HG03139 (cell line): Measurements from ENCODE around the gene RRP8.
A peak's percentile ranks its signal among the peaks of the same experiment; 100 is the strongest.

Experiments
- ATAC-seq: cut with Tn5 transposase; IDR thresholded peaks from one replicate; pipeline ENCODE4 v1.9.1; 2021; ENCODE audit not compliant: unreplicated experiment

Gene RRP8

DNA sequence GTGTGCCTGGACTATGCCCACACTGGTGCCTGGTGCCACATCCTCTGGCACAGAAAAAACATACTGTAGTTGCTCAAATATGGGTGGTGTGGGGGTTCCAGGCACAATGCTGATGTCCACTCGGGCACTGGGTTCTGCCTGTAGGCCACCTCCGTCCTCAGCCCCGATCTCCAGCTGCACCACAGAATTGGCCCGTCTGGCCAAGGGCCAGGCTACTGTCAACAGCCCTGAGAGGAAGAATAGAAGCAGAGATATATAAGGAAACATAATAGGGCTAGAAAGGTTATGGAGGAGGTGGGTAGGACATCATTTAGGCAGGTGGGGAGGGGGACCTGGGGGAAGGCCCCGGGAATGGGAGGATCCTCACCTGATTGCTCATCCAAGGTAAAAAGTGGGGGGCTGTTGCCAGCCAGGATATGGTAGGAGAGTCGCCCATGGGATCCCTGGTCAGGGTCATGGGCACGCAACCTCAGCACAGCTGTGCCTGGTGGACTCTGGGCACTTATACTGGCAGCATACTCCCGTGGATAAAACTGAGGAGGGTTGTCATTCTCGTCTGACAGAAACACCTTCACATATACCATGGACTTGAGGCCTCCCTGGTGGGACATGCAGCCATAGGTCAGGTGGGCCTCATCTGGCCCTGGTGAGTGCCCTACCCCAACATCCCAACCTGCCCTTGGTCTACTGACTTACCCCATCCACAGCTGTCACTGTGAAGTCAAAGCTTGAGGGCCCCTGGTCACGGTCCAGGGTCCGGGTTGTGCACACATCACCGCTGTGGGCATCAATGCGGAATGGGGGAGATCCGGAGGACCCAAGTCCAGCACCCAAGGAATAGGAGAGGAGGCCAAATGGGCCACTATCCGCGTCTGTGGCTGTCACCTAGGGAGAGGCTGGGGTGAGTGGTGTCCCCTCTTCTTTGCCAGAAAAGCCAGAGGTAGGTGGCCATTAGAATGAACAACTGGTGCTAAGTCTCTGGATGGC is 30.3 kb upstream of the RRP8 start:
- no peak for ATAC-seq

DNA sequence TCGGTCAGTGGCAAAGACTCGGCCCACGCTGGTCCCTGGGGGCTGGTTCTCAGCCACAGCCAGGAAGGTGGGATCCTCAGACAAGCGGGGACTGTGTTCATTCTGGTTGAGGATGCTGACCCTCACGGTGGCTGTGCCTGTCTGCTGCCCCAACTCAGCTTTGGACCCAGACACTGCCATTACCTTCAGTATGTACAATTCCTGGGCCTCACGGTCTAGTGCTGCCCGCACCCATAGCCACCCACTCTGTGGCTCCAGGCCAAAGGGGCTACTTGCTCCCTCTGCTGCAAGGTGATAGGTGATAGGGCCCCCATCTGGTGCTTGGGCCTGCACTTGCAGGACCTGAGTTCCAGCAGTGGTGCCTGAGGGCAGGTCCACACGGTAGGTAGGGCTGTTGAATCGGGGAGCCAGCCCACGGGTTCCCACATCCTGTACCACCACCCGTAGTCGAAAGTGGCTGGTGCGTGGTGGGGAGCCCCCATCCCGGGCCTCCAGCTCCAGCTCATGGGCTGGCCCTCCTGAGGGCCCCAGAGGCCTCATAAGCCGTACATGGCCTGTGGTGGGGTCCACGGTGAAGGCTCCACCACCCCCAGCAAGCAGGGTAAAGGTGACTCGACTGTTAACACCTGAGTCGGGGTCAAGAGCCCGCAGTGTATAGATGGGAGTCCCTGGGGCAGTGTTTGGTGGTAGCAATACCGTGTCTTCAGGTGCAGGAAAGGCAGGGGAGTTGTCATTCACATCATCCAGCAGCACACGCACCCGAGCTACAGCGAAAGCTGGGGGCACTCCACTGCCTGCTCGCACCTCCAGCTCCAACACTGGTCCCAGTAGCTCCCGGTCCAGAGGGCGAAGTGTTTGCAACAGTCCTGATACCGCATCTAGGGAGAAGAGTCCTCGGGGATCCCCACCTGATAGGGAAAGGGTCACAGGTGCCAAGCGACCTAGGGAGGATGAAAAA is 29.0 kb upstream of the RRP8 start:
- ATAC-seq = no peak

DNA sequence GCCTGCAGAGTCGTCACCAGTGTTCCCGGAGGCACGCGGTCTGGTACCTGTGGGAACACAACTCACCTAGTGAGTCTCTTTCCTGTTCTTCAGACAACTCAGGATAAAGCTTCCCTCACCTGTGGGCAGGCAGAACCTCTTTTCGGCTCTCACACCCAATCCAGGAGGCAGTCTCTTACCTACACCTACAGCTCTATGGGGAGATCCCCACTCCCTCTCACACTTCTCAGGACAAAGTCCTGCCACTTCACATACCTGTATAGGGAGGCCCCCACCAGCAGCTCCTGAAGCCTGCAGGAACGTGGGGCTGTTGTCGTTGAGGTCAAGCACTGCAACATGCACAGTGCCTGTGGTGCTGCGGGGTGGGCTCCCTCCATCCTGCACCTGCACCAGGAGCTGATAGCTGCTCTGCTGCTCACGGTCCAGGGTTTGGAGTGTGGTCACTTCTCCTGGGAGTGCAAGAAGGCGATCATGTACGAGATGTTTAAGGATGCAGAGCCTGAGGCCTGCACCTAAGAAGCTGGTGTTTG is 28.0 kb upstream of the RRP8 start:
- no peak for ATAC-seq

DNA sequence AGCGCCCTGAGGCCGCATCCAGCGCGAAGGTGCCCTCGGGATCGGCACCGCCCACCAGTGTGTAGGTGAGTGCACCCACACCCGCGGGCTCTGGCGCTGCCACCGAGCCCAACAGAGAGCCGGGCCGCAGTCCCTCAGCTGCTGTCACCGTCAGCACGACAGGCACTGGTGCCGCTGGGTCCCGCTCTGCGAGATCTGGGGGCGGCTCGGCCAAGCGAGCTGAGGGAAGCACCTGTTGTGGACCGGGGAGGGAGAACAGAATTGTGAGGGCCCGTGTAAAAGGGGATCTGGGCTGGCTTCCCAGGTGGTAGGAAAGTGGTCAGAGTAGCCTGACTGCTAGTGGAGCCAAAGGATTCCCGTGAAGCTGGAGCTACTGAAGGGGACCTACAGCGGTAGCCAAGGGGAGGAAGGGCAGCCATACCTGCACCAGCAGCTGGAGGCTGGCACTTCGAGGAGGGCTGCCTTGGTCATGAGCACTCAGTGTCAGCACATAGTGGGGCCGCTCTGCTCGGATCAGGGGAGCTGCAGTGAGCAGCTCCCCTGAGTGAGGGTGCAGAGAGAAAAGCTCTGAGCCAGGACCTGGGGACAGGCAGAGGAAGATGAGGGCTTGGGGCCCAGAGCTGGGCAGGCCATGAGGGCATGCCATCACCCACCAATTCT is 27.3 kb upstream of the RRP8 start:
- no peak for ATAC-seq

DNA sequence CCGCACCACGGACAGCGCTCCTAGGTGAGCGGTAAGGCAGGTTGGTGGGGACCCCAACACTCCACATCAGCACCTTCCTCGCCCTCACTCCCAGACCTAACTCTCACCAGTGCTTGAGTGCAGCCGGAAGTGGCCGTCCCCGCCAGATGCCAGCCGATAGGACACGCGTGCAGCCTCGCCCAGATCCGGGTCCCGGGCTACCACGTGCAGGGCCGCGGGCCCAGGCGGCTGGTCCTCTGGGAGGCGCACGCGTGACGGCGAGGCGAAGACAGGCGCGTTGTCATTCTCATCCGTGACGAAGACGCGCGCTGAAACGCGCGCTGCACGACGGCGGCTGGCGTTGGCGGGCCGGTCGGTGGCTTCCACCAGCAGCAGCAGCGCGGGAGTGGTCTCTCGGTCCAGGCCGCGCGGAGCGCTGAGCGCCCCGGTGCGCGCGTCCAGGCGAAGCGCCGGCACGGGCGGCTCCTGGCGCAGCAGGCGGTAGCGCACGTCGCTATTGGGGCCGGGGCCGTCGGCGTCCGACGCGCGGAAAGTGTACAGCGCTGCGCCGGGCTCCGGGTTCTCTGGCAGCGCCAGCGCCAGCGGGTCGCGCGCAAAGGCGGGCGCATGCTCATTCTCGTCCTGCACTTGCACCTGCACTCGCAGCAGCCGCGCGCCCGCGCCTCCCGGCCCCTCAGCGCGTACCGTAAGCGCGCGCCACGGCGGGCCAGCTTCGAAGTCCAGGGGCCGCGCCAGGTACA is 26.6 kb upstream of the RRP8 start:
- ATAC-seq = no peak

DNA sequence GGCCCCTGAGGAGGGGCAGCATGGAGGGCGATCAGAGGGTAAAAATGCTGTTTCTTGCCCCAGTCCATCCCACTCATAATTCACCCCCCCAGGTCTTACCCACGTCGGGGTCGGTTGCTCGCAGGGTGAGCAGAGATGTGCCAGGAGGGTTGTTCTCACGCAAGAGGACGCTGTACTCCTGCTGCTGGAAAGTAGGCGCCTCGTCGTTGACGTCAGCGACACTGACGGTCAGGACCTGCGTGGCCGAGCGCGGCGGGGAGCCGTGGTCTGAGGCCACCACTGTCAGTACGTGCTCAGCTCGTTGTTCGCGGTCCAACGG is 26.1 kb upstream of the RRP8 start:
- no peak for ATAC-seq

DNA sequence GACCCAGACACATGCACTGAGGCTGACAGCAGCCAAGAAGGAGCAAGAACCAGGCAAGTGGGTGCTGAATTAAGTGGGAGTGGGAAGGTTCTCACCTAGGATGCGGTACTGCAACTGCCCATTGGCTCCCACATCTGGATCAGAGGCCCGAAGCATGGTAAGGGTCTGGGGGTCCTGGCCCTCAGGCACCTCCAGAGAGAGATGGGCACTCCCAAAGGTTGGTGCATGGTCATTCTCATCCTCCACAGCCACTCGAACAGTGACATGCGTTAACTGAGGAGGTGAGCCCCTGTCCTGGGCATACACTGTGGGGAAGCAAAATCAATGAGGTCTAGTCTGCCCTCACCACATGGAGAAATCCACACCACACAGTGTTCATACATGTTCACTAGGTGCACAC is 25.1 kb upstream of the RRP8 start:
- no peak for ATAC-seq

DNA sequence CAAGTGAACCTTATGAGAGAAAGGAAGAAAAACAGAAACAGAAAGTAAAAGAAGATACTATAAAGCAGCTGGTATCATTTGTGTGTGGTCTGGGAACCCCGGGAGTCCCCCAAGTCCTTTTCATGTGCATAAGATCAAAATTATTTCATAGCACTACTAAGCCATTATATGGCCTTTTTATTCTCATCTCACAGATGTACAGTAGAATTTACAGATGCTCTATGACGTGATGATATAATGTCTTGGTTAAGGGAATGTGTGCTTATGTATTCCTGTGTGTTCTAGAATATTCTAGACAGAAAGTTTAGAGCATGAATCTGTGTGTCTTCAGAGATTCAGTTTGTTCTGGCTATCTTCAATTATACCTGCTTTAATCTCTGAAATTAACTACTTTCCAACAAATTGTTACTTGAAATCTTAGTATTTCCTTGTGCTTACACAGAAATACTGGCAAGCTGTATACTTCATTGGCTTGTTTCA is 24.4 kb upstream of the RRP8 start:
- peak; percentile 61 for ATAC-seq

DNA sequence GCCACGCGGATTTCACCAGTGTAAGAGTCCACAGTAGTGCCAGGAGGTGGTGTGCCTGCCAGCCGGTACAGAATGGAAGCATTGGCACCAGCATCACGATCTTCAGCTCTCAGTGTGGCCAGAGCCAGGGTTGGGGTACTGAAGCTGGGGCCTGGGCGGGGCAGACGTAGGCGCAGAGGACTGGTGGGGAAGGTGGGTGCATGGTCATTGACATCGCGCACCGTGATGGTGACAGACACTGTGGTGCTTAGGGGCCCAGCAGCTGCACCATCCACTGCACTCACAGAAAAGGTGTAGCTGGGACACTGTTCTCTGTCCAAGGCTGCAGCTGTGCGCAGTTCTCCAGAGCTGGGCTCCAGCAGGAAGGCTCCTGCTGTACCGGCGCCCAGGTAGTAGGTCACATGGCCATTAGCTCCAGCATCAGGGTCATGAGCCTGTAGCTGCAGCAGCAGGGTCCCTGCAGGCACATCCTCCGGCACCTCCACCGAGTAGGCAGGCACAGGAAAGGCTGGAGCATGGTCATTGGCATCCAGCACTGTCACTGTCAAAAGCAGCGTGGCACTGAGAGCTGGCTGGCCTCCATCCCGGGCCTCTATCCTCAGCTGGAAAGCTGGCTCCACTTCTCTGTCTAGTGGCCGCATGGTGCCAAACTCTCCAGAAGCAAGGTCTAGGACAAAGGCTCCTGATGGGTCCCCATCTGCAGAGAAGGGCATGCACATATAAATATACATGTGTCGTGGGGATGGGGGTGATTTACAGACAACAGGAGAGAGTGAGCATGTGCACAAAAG is 23.8 kb upstream of the RRP8 start:
- no peak for ATAC-seq

DNA sequence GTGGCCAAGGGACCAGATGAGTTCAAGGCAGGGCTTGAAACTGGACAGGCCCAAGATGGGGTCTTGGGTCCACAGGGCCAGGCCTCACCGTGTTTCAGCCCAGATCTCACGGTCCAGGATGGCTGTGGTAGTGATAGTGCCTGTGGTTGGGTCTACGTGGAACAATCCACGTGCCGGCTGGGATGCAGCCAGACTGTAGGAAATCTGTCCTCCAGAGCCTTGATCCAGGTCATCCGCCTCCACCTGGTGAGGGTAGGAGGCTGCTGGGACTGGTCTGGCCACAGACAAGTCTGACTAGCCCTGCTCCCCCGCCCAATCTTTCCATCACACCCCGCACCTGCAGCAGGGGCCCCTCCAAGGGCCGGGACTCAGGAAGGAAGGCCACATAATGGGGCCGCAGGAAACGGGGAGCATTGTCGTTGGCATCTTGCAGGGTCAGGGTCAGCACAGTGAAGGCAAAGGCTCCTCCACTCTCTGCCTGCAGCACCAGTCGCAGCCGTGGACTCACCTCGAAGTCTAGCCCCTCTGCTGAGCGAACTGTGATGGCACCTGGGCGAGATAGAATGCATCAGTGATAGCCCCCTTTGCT is 22.5 kb upstream of the RRP8 start:
- no peak for ATAC-seq

DNA sequence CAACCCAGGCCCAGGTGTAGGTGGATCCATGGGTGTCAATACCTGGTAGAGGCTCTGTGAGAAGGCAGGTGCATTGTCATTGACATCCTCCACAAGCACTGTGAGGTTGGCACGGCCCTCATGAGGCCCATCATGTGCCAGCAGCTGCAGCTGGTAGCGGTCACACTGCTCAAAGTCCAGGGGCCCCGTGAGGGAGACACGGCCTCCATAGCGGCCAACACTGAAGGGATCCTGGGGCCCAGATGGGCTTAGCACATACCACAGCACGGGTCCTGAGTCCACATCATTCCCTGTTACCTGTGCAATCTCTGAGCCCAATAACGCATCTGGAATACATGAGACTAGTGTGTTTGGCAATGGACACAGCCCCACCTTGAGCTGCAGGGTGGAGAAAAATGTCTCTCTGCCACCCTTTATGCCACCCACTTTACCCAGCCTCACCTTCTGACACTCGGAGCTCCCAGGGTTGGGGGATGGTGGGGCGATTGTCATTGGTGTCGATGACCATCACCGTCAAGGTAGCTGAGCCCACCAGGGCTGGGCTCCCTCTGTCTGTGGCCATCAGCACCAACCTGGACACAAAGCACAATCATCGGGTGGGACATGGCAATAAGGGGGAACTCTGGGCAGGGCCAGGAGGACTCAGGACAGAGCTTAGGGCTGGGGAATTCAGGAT is 21.9 kb upstream of the RRP8 start:
- no peak for ATAC-seq

DNA sequence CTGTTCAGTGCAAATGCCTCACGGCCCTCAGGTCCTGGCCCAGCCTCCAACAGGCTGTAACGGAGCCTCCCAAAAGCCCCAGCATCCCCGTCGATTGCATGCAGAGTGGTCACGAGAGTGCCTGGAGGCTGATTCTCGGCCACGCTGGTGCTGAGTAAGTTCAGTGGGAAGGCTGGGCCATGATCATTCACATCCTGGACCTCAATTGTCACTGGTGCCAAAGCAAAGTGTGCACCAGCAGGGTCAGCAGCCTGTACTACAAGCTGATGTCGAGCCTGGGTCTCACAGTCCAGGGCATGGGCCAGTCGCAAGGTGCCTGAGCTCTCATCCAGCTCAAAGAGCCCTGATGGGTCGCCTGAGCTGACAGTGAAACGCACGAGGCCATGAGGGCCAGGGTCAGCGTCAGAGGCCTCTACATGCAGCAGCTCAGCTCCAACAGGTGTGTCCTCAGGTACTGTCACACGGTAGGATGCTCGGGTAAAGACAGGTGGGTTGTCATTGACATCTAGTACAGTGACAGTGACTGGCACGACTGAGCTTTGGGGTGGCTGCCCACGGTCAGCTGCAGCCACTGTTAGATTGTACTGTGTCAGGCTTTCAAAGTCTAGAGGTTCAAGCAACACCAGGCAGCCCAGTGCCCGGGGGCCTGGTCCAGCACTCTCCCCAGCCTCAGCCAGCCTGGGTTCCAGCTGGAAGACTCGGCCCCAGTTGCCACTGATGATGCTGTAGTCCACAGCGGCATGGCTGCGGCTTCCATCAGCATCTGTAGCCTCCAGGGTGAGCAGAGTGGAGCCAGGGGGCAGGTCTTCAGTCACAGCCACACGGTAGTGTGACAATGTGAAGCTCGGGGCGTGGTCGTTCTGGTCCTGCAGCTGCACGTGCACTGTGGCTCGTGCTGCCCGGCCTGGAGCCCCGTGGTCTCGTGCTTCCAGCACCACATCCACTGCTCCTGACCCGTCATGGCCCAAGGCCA is 20.3 kb upstream of the RRP8 start:
- no peak for ATAC-seq

DNA sequence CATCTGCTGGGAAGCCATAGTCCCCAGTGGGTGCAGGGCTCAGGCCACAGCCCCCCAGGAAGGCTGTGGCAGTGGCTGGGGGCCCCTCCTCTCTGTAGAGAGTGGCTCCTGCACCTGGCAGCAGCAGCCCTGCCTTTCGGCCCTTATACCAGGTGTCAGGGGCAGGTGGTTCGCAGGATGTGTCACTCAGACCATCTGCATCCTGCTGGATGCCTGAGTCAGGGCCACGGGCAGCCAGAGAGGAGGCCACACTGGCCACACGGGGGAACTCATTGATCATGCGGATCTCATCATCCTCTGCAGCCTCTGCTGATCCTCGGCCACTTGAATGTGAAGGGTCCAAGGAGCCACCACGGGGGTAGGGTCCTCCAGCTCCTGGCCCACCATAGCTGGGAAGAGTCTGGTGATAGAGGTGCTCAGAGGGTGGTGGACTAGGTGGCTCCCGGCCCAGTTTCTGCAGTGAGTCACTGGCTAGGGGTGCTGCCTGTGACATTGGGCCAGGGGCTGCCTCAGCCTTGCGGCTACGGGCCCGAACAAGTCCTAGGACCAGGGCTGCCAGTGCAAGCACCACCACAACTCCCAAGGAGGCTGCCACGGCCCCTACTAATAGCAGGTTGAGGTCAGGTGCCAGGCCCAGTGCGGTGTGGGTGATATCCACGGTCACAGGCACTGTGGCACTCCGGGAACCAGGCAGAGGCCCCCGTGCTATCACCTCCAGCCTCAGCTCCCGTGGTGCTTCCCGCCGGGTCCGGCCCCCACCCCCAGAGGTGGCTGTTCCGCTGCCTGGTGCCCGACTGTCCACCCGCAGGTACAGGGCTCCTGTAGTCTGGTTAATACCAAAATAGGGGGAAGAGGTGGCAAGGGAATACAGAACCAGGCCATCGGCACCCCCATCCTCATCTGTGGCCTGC is 19.1 kb upstream of the RRP8 start:
- no peak for ATAC-seq

DNA sequence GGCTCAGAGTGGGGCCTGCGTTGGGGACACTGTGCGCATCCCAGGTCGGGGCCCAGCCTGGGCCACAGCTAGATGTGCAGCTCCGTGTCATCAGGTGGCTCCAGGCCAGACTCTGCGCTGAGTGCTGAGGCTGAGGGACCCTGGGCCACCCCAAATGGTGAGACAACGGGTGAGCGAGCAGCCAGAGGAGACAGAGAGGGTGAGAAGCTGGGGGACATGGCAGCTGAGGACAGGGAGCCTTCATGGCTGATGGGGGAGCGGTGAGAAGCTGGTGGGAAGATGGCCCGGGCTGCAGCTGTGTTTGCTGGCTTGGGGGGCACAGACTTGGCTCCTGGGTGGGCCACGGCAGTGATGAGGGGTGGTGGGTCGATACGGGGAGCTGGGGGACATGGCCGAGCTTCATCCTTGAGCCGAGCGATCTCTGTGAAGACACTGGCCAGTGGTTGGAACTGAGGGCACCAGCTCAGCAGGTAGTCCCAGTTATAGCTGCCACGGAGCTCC is 18.3 kb upstream of the RRP8 start:
- ATAC-seq = no peak

DNA sequence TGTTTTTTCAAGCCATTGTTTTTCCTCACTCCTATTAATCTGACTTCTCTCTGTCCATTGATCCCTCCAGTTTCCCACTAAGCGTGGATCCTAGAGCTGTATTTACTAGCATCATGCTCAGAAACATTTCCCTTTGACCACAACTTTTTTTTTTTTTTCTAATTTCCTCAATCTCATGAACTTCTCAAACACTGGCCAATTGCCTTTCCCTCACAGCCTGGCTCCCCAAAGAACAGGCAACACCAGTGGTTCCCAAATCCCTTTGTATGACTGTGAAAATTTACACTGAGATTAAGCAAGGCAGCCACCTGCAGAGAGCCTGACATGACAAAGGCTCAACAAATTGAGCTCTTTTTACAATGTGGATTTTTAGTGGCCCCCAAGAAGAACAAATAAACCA is 17.2 kb upstream of the RRP8 start:
- no peak for ATAC-seq
